SK-N-SH (cell line): Measurements from ENCODE around the gene TNFRSF18. TPM values are rescaled to one million over a fixed set of nuclear protein-coding genes. Genes with fewer than 3 reads are reported as not detected.

ENCODE experiments used
- CTCF ChIA-PET: fragments of 300-600, 350-600 bp; formaldehyde crosslinking; extraction: SDS; loops from one replicate; lab custom pipeline; 2021; lab: Yijun Ruan, JAX
- POLR2A ChIA-PET: fragments of 350-600 bp; sonication (Branson Sonifier 250); formaldehyde crosslinking; extraction: SDS; loops from one replicate; lab custom pipeline; 2020; ENCODE audit warnings: antibody characterized with exemption, inconsistent platforms; lab: Yijun Ruan, JAX
- DNase-seq: peaks from one replicate; pipeline ENCODE4 v3.0.0; 2012
- H2AFZ ChIP-seq: fragments of 200-600 bp; sonication (generic); 2 replicates; pipeline ENCODE4 v1.8.1; 2016; ENCODE audit warnings: antibody characterized with exemption, mild to moderate bottlenecking, low read depth
- H3F3A ChIP-seq: fragments of 200-600 bp; sonication (generic); replicated peaks from 2 replicates; pipeline ENCODE3; 2016; ENCODE audit warnings: antibody characterized with exemption, mild to moderate bottlenecking; ENCODE audit not compliant: insufficient read depth
- H3K27ac ChIP-seq, 2 experiments: fragments of 200-500 bp in 1 of 2; fragments of 200-600 bp in 1 of 2; sonication (Bioruptor generic) in 1 of 2; sonication (generic), shearing (Covaris generic) in 1 of 2; 2 replicates each; pipeline versions ENCODE4 v1.5.1 to v1.6.1; 2014 to 2016; ENCODE audit warnings: low read depth in 2 of 2, inconsistent platforms in 1 of 2, low read length in 1 of 2, mild to moderate bottlenecking in 1 of 2, mixed read lengths in 1 of 2
- H3K27me3 ChIP-seq: fragments of 200-600 bp; sonication (generic), shearing (Covaris generic); 2 replicates; pipeline ENCODE4 v1.6.1; 2016; ENCODE audit warnings: mixed run types; ENCODE audit not compliant: insufficient read depth
- H3K36me3 ChIP-seq, 2 experiments: fragments of 200-500 bp in 1 of 2; fragments of 200-600 bp in 1 of 2; sonication (Bioruptor generic) in 1 of 2; sonication (generic) in 1 of 2; replicated peaks in 1 of 2; 2 replicates each; pipeline versions ENCODE3 to v1.5.1; 2014 to 2016; ENCODE audit warnings: low read length in 1 of 2, mild to moderate bottlenecking in 1 of 2; ENCODE audit not compliant: insufficient read depth in 2 of 2, control insufficient read depth in 1 of 2
- H3K4me1 ChIP-seq, 2 experiments: fragments of 200-500 bp in 1 of 2; fragments of 200-600 bp in 1 of 2; sonication (Bioruptor generic) in 1 of 2; sonication (generic), shearing (Covaris generic) in 1 of 2; 2 replicates each; pipeline versions ENCODE4 v1.5.1 to v1.6.1; 2014 to 2016; ENCODE audit warnings: low read depth in 1 of 2, low read length in 1 of 2, mixed run types in 1 of 2; ENCODE audit not compliant: insufficient read depth in 2 of 2, control insufficient read depth in 1 of 2
- H3K4me2 ChIP-seq: fragments of 200-600 bp; sonication (generic), shearing (Covaris generic); 2 replicates; pipeline ENCODE4 v1.6.1; 2017; ENCODE audit warnings: mixed run types
- H3K4me3 ChIP-seq, 2 experiments: fragments of 200-500 bp in 1 of 2; fragments of 200-600 bp in 1 of 2; sonication (Bioruptor generic) in 1 of 2; sonication (generic), shearing (Covaris generic) in 1 of 2; 2 replicates each; pipeline versions ENCODE4 v1.5.1 to v1.8.1; 2014 to 2016; ENCODE audit warnings: low read depth in 2 of 2, inconsistent platforms in 1 of 2, low read length in 1 of 2, mild to moderate bottlenecking in 1 of 2, mixed read lengths in 1 of 2, moderate library complexity in 1 of 2
- H3K79me2 ChIP-seq: fragments of 200-600 bp; sonication (generic); 2 replicates; pipeline ENCODE4 v1.8.1; 2017; ENCODE audit warnings: mild to moderate bottlenecking; ENCODE audit not compliant: insufficient read depth
- H3K9ac ChIP-seq: fragments of 200-600 bp; sonication (generic); 2 replicates; pipeline ENCODE4 v1.6.1; 2017; ENCODE audit warnings: mixed run types
- H3K9me2 ChIP-seq: fragments of 200-600 bp; sonication (generic); 2 replicates; pipeline ENCODE4 v1.6.1; 2017; ENCODE audit warnings: mixed run types
- H3K9me3 ChIP-seq: fragments of 200-600 bp; sonication (generic); 2 replicates; pipeline ENCODE4 v1.6.1; 2017; ENCODE audit warnings: mixed run types, mild to moderate bottlenecking, moderate library complexity
- H4K20me1 ChIP-seq: fragments of 200-600 bp; sonication (generic); 2 replicates; pipeline ENCODE4 v1.6.1; 2017; ENCODE audit warnings: mild to moderate bottlenecking, mixed run types; ENCODE audit not compliant: insufficient read depth
- CHD2 ChIP-seq: fragments of 150-350 bp; IDR thresholded peaks from 2 replicates; pipeline ENCODE4 v1.6.1; 2018; ENCODE audit warnings: low read length; ENCODE audit not compliant: partially characterized antibody
- EZH2phosphoT487 ChIP-seq: fragments of 200-600 bp; sonication (generic); IDR thresholded peaks from 2 replicates; pipeline ENCODE4 v1.6.1; 2017; ENCODE audit warnings: low read depth, mixed run types, mild to moderate bottlenecking, antibody characterized with exemption, moderate library complexity, borderline replicate concordance
- FOSL2 ChIP-seq: IDR thresholded peaks from 2 replicates; pipeline ENCODE4 v1.4.0; 2012; ENCODE audit warnings: low read depth, mild to moderate bottlenecking, moderate library complexity, borderline replicate concordance
- FOXM1 ChIP-seq: IDR thresholded peaks from 2 replicates; pipeline ENCODE4 v1.4.0; 2012; ENCODE audit warnings: low read depth, mild to moderate bottlenecking
- MEF2A ChIP-seq: IDR thresholded peaks from 2 replicates; pipeline ENCODE4 v1.4.0; 2012; ENCODE audit warnings: low read depth, borderline replicate concordance
- MXI1 ChIP-seq: IDR thresholded peaks from 2 replicates; pipeline ENCODE4 v1.6.1; 2012; ENCODE audit warnings: mild to moderate bottlenecking, low read depth, low read length, improper control_type of control experiment
- POLR2AphosphoS5 ChIP-seq: IDR thresholded peaks from 2 replicates; pipeline ENCODE4 v1.6.1; 2012; ENCODE audit warnings: low read depth, low read length
- RAD21 ChIP-seq: IDR thresholded peaks from 2 replicates; pipeline ENCODE4 v1.6.1; 2012; ENCODE audit warnings: mild to moderate bottlenecking, low read length
- RCOR1 ChIP-seq: fragments of 150-350 bp; IDR thresholded peaks from 2 replicates; pipeline ENCODE4 v1.6.1; 2017; ENCODE audit warnings: antibody characterized with exemption, low read length
- RXRA ChIP-seq: IDR thresholded peaks from 2 replicates; pipeline ENCODE4 v1.4.0; 2012; ENCODE audit warnings: low read depth, mild to moderate bottlenecking, borderline replicate concordance
- SIN3A ChIP-seq: IDR thresholded peaks from 2 replicates; pipeline ENCODE4 v1.6.1; 2012; ENCODE audit warnings: low read depth, mild to moderate bottlenecking, low read length, moderate library complexity, borderline replicate concordance
- TEAD4 ChIP-seq: IDR thresholded peaks from 2 replicates; pipeline ENCODE4 v1.4.0; 2012; ENCODE audit warnings: mild to moderate bottlenecking, borderline replicate concordance; ENCODE audit not compliant: insufficient read depth
- WGBS: methylation state at CpG from one replicate; pipeline ENCODE4 v1.1.6; 2017; ENCODE audit warnings: low lambda C conversion rate; 5-methylcytosine and 5-hydroxymethylcytosine counted together
- polyA plus RNA-seq, 3 experiments: library from polyadenylated mRNA; depleted of rRNA; stranded (reverse); fragments of >200 nt; gene quantifications; 2 replicates each; pipeline ENCODE4 v1.2.3, GENCODE V29; 2012
- TF ChIP-seq, protein P1 (sequence below): fragments of 150-350 bp; IDR thresholded peaks from 2 replicates; pipeline ENCODE4 v1.6.1; 2016; ENCODE audit warnings: mild to moderate bottlenecking, low read depth, low read length
- TF ChIP-seq, protein P2 (sequence below): IDR thresholded peaks from 2 replicates; pipeline ENCODE4 v1.4.0; 2012; ENCODE audit warnings: low read depth, borderline replicate concordance
- TF ChIP-seq, protein P3 (sequence below): fragments of 200-600 bp; sonication (generic); IDR thresholded peaks from 2 replicates; pipeline ENCODE4 v1.6.1; 2017; ENCODE audit warnings: antibody characterized with exemption, mild to moderate bottlenecking, moderate library complexity

TNFRSF18 gene
- polyA plus RNA-seq, 1 of the 3 experiments (the other 2 are of a cell fraction) = 0.05 TPM

DNA sequence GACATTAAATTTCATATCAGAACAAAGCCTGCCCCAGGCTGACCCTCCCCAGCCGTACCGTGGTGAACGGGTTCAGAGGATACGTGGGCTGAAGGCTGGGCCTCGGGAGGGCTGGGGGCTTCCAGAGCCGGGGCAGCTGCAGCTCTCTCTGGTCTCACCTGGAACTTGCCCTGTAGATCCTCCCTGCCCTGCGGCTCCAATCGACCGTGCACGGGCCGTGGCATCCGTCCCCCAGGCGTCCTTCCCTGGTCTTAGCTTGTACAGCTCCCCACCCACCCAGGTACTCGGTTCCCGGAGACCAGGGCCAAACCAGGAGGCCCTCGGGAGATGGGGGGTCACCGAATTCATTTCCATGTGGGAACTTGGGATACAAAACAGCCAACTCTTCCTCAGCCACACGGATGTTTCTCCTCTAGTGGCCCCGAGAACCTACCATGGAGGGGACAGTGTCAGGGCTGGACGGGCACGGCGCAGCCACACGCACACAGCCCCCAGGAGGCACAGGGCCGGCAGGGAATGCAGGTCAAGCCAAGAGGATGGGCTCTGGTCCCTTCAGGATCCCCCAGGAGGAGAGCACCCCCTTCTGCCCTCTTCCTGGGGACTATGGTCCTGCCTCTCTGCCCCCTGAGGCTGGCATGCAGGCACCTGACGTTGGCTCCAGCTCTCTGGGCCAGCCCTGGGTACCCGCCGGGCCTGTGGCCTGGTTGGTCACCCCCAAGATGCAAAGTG, 28.8 kb upstream of the TNFRSF18 start:
- TF ChIP-seq, protein P1, sequence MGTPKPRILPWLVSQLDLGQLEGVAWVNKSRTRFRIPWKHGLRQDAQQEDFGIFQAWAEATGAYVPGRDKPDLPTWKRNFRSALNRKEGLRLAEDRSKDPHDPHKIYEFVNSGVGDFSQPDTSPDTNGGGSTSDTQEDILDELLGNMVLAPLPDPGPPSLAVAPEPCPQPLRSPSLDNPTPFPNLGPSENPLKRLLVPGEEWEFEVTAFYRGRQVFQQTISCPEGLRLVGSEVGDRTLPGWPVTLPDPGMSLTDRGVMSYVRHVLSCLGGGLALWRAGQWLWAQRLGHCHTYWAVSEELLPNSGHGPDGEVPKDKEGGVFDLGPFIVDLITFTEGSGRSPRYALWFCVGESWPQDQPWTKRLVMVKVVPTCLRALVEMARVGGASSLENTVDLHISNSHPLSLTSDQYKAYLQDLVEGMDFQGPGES = no peak
- TF ChIP-seq SIN3A (no peak), RXRA (no peak), MEF2A (no peak), POLR2AphosphoS5 (no peak), MXI1 (no peak), CHD2 (no peak), TEAD4 (no peak), FOXM1 (no peak), FOSL2 (no peak), EZH2phosphoT487 (no peak), RCOR1 (no peak), RAD21 (no peak)
- TF ChIP-seq, protein P2, sequence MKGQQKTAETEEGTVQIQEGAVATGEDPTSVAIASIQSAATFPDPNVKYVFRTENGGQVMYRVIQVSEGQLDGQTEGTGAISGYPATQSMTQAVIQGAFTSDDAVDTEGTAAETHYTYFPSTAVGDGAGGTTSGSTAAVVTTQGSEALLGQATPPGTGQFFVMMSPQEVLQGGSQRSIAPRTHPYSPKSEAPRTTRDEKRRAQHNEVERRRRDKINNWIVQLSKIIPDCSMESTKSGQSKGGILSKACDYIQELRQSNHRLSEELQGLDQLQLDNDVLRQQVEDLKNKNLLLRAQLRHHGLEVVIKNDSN = no peak
- TF ChIP-seq, protein P3, sequence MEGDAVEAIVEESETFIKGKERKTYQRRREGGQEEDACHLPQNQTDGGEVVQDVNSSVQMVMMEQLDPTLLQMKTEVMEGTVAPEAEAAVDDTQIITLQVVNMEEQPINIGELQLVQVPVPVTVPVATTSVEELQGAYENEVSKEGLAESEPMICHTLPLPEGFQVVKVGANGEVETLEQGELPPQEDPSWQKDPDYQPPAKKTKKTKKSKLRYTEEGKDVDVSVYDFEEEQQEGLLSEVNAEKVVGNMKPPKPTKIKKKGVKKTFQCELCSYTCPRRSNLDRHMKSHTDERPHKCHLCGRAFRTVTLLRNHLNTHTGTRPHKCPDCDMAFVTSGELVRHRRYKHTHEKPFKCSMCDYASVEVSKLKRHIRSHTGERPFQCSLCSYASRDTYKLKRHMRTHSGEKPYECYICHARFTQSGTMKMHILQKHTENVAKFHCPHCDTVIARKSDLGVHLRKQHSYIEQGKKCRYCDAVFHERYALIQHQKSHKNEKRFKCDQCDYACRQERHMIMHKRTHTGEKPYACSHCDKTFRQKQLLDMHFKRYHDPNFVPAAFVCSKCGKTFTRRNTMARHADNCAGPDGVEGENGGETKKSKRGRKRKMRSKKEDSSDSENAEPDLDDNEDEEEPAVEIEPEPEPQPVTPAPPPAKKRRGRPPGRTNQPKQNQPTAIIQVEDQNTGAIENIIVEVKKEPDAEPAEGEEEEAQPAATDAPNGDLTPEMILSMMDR = no peak
- CTCF ChIA-PET = interaction anchor here (1.0 kb wide), 1 partner anchor 57 kb away, joined by 3 read pairs; no protein-coding TSS in a partner anchor
- Histone ChIP-seq H3K79me2 (peaks cover 33% of the 10 kb centered on the region), H3K9me2 (no peaks in the 10 kb centered on the region), H3F3A (peaks cover 7% of the 10 kb centered on the region), H3K27me3 (no peaks in the 10 kb centered on the region), H4K20me1 (peaks cover 1% of the 10 kb centered on the region; the same call in 1 of the 2 replicates), H3K4me2 (no peak overlapping the region), H2AFZ (no peak overlapping the region), H3K9ac (no peak overlapping the region), H3K4me1 (peaks cover 0 to 29% of the 10 kb centered on the region in 2 experiments; a peak in 1 of 4 replicates), H3K36me3 (peaks cover 0 to 17% of the 10 kb centered on the region in 2 experiments), H3K4me3 (no peak overlapping the region), H3K9me3 (no peaks in the 10 kb centered on the region), H3K27ac (no peak overlapping the region)
- POLR2A ChIA-PET = no interaction called here
- 93% methylated on average over 17 of the region's 27 CpGs for WGBS
- DNase-seq = no peak
